ENCODE measurements around the gene FRAS1.

DNA sequence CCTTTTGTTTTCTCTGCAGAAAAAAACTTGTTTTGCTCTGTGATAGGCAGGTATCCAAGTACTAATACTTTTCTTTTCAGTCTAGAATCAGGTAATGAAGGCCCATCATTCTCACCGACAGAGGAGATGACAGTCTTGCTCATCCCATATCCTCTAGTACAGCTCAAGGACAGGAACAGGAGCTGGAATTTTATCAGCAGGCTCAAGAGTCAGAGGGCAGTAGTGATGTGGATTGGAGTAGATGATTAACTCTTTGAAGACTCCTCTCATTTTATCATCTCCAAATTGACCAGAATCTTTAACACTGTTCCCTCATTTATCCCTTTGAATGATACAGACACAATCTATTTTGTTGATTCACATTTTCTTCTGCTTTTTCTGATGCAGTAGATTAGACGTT is 162.7 kb downstream of the FRAS1 start:
- TF ChIP-seq POLR2A (IDR thresholded peaks at IDR 0.05) (no peak), EP300 (IDR thresholded peaks at IDR 0.05) (no peak)
- TF ChIP-seq, protein P1, sequence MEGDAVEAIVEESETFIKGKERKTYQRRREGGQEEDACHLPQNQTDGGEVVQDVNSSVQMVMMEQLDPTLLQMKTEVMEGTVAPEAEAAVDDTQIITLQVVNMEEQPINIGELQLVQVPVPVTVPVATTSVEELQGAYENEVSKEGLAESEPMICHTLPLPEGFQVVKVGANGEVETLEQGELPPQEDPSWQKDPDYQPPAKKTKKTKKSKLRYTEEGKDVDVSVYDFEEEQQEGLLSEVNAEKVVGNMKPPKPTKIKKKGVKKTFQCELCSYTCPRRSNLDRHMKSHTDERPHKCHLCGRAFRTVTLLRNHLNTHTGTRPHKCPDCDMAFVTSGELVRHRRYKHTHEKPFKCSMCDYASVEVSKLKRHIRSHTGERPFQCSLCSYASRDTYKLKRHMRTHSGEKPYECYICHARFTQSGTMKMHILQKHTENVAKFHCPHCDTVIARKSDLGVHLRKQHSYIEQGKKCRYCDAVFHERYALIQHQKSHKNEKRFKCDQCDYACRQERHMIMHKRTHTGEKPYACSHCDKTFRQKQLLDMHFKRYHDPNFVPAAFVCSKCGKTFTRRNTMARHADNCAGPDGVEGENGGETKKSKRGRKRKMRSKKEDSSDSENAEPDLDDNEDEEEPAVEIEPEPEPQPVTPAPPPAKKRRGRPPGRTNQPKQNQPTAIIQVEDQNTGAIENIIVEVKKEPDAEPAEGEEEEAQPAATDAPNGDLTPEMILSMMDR (IDR thresholded peaks at IDR 0.05): no peak

Data from ovary (tissue), 3 donors.